HepG2 (cell line): ENCODE results near the gene KIR2DL1.

Experiments used
- KIAA2018 ChIP-seq: sonication (generic); formaldehyde crosslinking; IDR thresholded peaks from 2 replicates; pipeline ENCODE4 v1.5.0; 2020; ENCODE audit warnings: mild to moderate bottlenecking, missing genetic modification reagents, borderline replicate concordance
- SMAD3 ChIP-seq: sonication (generic); formaldehyde crosslinking; IDR thresholded peaks from 2 replicates; pipeline ENCODE4 v1.4.0; 2020; ENCODE audit warnings: missing genetic modification reagents
- TAF1 ChIP-seq: sonication (generic); formaldehyde crosslinking; IDR thresholded peaks from 2 replicates; pipeline ENCODE4 v1.4.0; 2020; ENCODE audit warnings: missing genetic modification reagents
- ZBTB10 ChIP-seq: sonication (generic); formaldehyde crosslinking; IDR thresholded peaks from 2 replicates; pipeline ENCODE4 v1.4.0; 2020; ENCODE audit warnings: missing genetic modification reagents, borderline replicate concordance
- ZNF232 ChIP-seq: sonication (generic); formaldehyde crosslinking; IDR thresholded peaks from 2 replicates; pipeline ENCODE4 v1.4.0; 2020; ENCODE audit warnings: missing genetic modification reagents, borderline replicate concordance
- ZNF512 ChIP-seq: sonication (generic); formaldehyde crosslinking; IDR thresholded peaks from 2 replicates; pipeline ENCODE4 v1.4.0; 2020; ENCODE audit warnings: mild to moderate bottlenecking, missing genetic modification reagents
- ZNF629 ChIP-seq: sonication (generic); formaldehyde crosslinking; conservative IDR thresholded peaks from 2 replicates; pipeline ENCODE4 v1.5.0; 2020; ENCODE audit warnings: missing genetic modification reagents

GRCh38 chr19:54804571-54804970, 35.0 kb downstream of the KIR2DL1 start:
- TF ChIP-seq ZBTB10 (CRISPR knock-in tag) (no peak), ZNF629 (CRISPR knock-in tag) (no peak), ZNF232 (no peak), KIAA2018 (CRISPR knock-in tag) (no peak), SMAD3 (CRISPR knock-in tag) (no peak), ZNF512 (CRISPR knock-in tag) (no peak), TAF1 (CRISPR knock-in tag) (no peak)
